Endothelial cell of umbilical vein (primary cell): ENCODE results near the gene HPGD. TPM values are rescaled to one million over a fixed set of nuclear protein-coding genes. Genes with fewer than 3 reads are reported as not detected.
"Not testable (repeated sequence)": the region's sequence is repeated elsewhere in the genome, so short reads cannot be mapped to it uniquely, and the experiment has no call there.

Source experiments
- BruUV-seq: library from RNA; stranded (reverse); fragments of 400-500 nt; replicated peaks from 2 replicates; lab custom pipeline; 2021; lab: Mats Ljungman, UMichigan
- CTCF ChIA-PET: fragments of 300-600, 350-600 bp; sonication (Branson Sonifier 250); formaldehyde crosslinking; loops from one replicate; lab custom pipeline; 2021; ENCODE audit warnings: antibody characterized with exemption, inconsistent platforms; lab: Charles Lee
- POLR2A ChIA-PET: fragments of 300-600, 350-600 bp; sonication (Branson Sonifier 250); formaldehyde crosslinking; loops from one replicate; lab custom pipeline; 2021; ENCODE audit warnings: antibody characterized with exemption, inconsistent platforms; lab: Charles Lee
- DNase-seq: peaks from one replicate; pipeline ENCODE4 v3.0.0-alpha.2; 2011; ENCODE audit warnings: low read depth, low spot score
- FAIRE-seq: peaks from 2 replicates; lab custom pipeline; 2011; peaks lifted over from hg19 to GRCh38; lab: Jason Lieb, UNC
- H2AFZ ChIP-seq: 2 replicates; pipeline ENCODE4 v1.6.0; 2012; ENCODE audit warnings: low read depth, low read length, control low read depth, inconsistent platforms
- H3K27ac ChIP-seq: 2 replicates; pipeline ENCODE4 v1.5.1; 2011; ENCODE audit warnings: low read depth, mild to moderate bottlenecking, control low read depth, low read length, moderate library complexity; ENCODE audit not compliant: insufficient read depth
- H3K27me3 ChIP-seq, 2 experiments: 2 replicates each; pipeline versions ENCODE4 v1.6.0 to v1.6.1; 2011; ENCODE audit warnings: low read length in 2 of 2, mixed read lengths in 1 of 2; ENCODE audit not compliant: control insufficient read depth in 2 of 2, insufficient read depth in 2 of 2
- H3K36me3 ChIP-seq, 2 experiments: 2 replicates in 1 of 2; 3 replicates in 1 of 2; pipeline ENCODE4 v1.5.1; 2011; ENCODE audit warnings: low read length in 2 of 2, mild to moderate bottlenecking in 1 of 2, moderate library complexity in 1 of 2; ENCODE audit not compliant: control insufficient read depth in 2 of 2, insufficient read depth in 2 of 2; ENCODE audit errors: extremely low read depth in 1 of 2
- H3K4me1 ChIP-seq: 3 replicates; pipeline ENCODE4 v1.5.1; 2011; ENCODE audit warnings: mild to moderate bottlenecking, low read length; ENCODE audit not compliant: control insufficient read depth, insufficient read depth; ENCODE audit errors: extremely low read depth
- H3K4me2 ChIP-seq: 2 replicates; pipeline ENCODE4 v1.6.1; 2011; ENCODE audit warnings: low read length, control low read depth, mixed read lengths; ENCODE audit not compliant: insufficient read depth
- H3K4me3 ChIP-seq, 3 experiments: fragments of 200-600 bp in 1 of 3; sonication (generic), shearing (Covaris generic) in 1 of 3; replicated peaks in 1 of 3; 2 replicates each; pipeline ENCODE4 v1.5.1; 2011 to 2016; ENCODE audit warnings: control low read depth in 3 of 3, low read length in 3 of 3, mild to moderate bottlenecking in 2 of 3, inconsistent platforms in 1 of 3, low read depth in 1 of 3, moderate library complexity in 1 of 3; ENCODE audit not compliant: insufficient read depth in 1 of 3
- H3K79me2 ChIP-seq: 2 replicates; pipeline ENCODE4 v1.6.0; 2012; ENCODE audit warnings: low read length, inconsistent platforms; ENCODE audit not compliant: control insufficient read depth, insufficient read depth
- H3K9ac ChIP-seq: replicated peaks from 2 replicates; pipeline ENCODE3; 2011; ENCODE audit warnings: low read length, control low read depth; ENCODE audit not compliant: insufficient read depth; ENCODE audit errors: extremely low read depth
- H3K9me1 ChIP-seq: replicated peaks from 3 replicates; pipeline ENCODE4 v1.6.0; 2011; ENCODE audit warnings: mild to moderate bottlenecking, low read length; ENCODE audit not compliant: control insufficient read depth, insufficient read depth; ENCODE audit errors: extremely low read depth
- H3K9me3 ChIP-seq: replicated peaks from 2 replicates; pipeline ENCODE4 v1.5.1; 2012; ENCODE audit warnings: low read length, inconsistent platforms; ENCODE audit not compliant: control insufficient read depth, insufficient read depth
- H4K20me1 ChIP-seq: replicated peaks from 2 replicates; pipeline ENCODE3; 2011; ENCODE audit warnings: mild to moderate bottlenecking, low read length; ENCODE audit not compliant: control insufficient read depth, insufficient read depth; ENCODE audit errors: extremely low read depth
- CTCF ChIP-seq, 2 donors: IDR thresholded peaks; 1 replicate in 1 of 2; 2 replicates in 1 of 2; pipeline ENCODE4 v1.5.1; 2011; ENCODE audit warnings: low read length in 2 of 2, mild to moderate bottlenecking in 2 of 2, moderate library complexity in 2 of 2, control low read depth in 1 of 2, inconsistent platforms in 1 of 2, low read depth in 1 of 2; ENCODE audit not compliant: insufficient read depth in 1 of 2; ENCODE audit errors: extremely low read depth in 1 of 2
- EZH2 ChIP-seq: IDR thresholded peaks from 2 replicates; pipeline ENCODE4 v1.6.1; 2012; ENCODE audit warnings: borderline replicate concordance, low read depth, mild to moderate bottlenecking, moderate library complexity, low read length, inconsistent platforms; ENCODE audit not compliant: severe bottlenecking
- FOS ChIP-seq: IDR thresholded peaks from 2 replicates; pipeline ENCODE4 v1.6.1; 2011; ENCODE audit warnings: mild to moderate bottlenecking, low read length, moderate library complexity, borderline replicate concordance; ENCODE audit not compliant: insufficient read depth
- GATA2 ChIP-seq: IDR thresholded peaks from 2 replicates; pipeline ENCODE4 v1.7.0; 2011; ENCODE audit warnings: low read depth, mild to moderate bottlenecking, moderate library complexity, mixed read lengths, low read length; ENCODE audit not compliant: insufficient read length, insufficient read depth
- JUN ChIP-seq: IDR thresholded peaks from 2 replicates; pipeline ENCODE4 v1.6.1; 2011; ENCODE audit warnings: borderline replicate concordance, low read depth; ENCODE audit not compliant: insufficient read length, insufficient read depth
- MYC ChIP-seq: IDR thresholded peaks from one replicate; pipeline ENCODE4 v1.6.1; 2011; ENCODE audit warnings: mild to moderate bottlenecking, low read depth, low read length
- POLR2A ChIP-seq: IDR thresholded peaks from 2 replicates; pipeline ENCODE4 v1.6.1; 2012; ENCODE audit warnings: low read depth, mild to moderate bottlenecking, control low read depth, low read length
- POLR2AphosphoS5 ChIP-seq: IDR thresholded peaks from 2 replicates; pipeline ENCODE4 v1.6.1; 2012; ENCODE audit warnings: low read depth, mild to moderate bottlenecking, control low read depth, low read length, moderate library complexity; ENCODE audit not compliant: insufficient read depth
- dilution Hi-C: fragments of 300-500 bp; cut with MboI; formaldehyde crosslinking; loops from one replicate; pipeline ENCODE4 v1.15.0; 2019; ENCODE audit warnings: low sequenced_read_pairs; ENCODE audit not compliant: extremely low pct_ligation_motif_present
- intact Hi-C: fragments of 100-400 bp; cut with micrococcal nuclease; formaldehyde crosslinking; loops from one replicate; pipeline ENCODE4 v1.10.0; 2022
- polyA plus RNA-seq, 4 experiments: library from polyadenylated mRNA; depleted of rRNA in 3 of 4; stranded (reverse) in 3 of 4; unstranded in 1 of 4; fragments of >200 nt; gene quantifications; 2 replicates each; pipeline versions ENCODE4 v1.2.1 to v1.2.3, GENCODE V29; 2011 to 2012; ENCODE audit warnings: missing spikeins in 1 of 4
- total RNA-seq: library from RNA; stranded (reverse); gene quantifications from 2 replicates; pipeline ENCODE4 v1.2.3, GENCODE V29; 2021
- TF ChIP-seq, protein P1 (sequence below): IDR thresholded peaks from 2 replicates; pipeline ENCODE4 v1.6.1; 2011; ENCODE audit not compliant: insufficient read depth, insufficient read length

Gene HPGD
- total and polyA plus RNA-seq, 2 donors (not counting 3 experiments of a cell fraction or from before 2014, with no cell fraction given), result not detected

DNA sequence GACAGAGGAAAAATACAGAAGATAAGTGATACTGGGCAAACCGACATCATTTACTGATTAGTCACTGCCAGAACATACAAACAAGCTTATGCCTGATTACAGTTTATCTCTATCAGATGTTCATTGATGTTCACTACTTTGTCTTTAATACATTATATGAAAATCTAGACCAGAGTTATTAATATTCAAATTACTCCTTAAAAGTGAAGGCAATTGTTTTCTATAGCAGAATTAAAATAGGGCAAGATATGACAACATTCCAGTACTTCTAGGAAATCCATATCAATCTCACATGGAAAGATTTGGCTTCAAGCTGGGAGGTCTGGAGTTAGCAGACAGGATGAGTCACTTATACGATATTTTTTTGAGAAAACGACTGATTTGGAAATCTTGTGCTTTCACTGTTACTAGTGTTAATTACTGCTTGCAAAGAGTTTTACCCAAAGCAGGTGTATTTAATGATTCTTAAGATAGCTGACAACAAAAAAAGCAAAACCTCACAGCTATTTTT lies 31.8 kb downstream of the HPGD start:
- no TSS peak for BruUV-seq
- no peak overlapping the region for H3K4me2 ChIP-seq
- peak; percentile 21 for DNase-seq

DNA sequence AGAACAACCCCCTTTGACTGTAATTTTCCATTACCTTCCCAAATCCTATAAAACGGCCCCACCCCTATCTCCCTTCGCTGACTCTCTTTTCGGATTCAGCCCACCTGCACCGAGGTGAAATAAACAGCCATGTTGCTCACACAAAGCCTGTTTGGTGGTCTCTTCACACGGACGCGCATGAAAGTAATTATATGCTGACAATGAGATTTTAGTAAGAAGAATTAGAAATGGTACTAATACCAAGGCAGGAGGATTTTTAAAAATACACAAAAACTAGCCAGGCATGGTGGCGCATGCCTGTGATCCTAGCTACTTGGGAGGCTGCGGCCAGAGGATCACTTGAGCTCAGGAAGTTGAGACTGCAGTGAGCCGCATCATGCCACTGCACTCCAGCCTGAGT lies 33.9 kb downstream of the HPGD start:
- H2AFZ ChIP-seq, H3K9me1 ChIP-seq, H3K4me1 ChIP-seq, H3K27ac ChIP-seq, FAIRE-seq, H3K79me2 ChIP-seq, CTCF ChIA-PET, intact Hi-C loops, H3K27me3 ChIP-seq, dilution Hi-C loops, BruUV-seq, H3K36me3 ChIP-seq, POLR2A ChIA-PET, H3K9ac ChIP-seq, H4K20me1 ChIP-seq, DNase-seq, H3K9me3 ChIP-seq, H3K4me2 ChIP-seq, H3K4me3 ChIP-seq: not testable (repeated sequence)

More for the DNA sequence above, 31.8 kb downstream of the HPGD start:
- Histone ChIP-seq H3K4me3 (no peak overlapping the region), H3K79me2 (no peaks in the 10 kb centered on the region), H3K9me3 (no peaks in the 10 kb centered on the region), H3K4me1 (no peaks in the 10 kb centered on the region), H3K36me3 (no peaks in the 10 kb centered on the region), H3K9ac (no peak overlapping the region), H3K9me1 (no peaks in the 10 kb centered on the region), H4K20me1 (no peaks in the 10 kb centered on the region), H2AFZ (no peak overlapping the region), H3K27ac (no peak overlapping the region), H3K27me3 (no peaks in the 10 kb centered on the region)
- no peak for FAIRE-seq
- intact Hi-C loops, result no loop called here
- no peak for TF ChIP-seq GATA2
- TF ChIP-seq FOS, result no peak
- TF ChIP-seq CTCF (IDR thresholded peaks at IDR 0.05; ENCODE audit: extremely low read depth in 1 of 2, insufficient read depth in 1 of 2, low read depth in 1 of 2, low read length in 2 of 2), result no peak
- TF ChIP-seq EZH2, result no peak
- TF ChIP-seq, protein P1, sequence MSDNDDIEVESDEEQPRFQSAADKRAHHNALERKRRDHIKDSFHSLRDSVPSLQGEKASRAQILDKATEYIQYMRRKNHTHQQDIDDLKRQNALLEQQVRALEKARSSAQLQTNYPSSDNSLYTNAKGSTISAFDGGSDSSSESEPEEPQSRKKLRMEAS, result no peak
- no peak for TF ChIP-seq POLR2AphosphoS5
- no peak for TF ChIP-seq POLR2A
- no peak for TF ChIP-seq MYC
- no peak for TF ChIP-seq JUN
- POLR2A ChIA-PET, result no interaction called here
- CTCF ChIA-PET, result interaction anchor here (1.0 kb wide), 1 partner anchor 8 kb away, joined by 3 read pairs; no protein-coding TSS in a partner anchor
- dilution Hi-C loops, result no loop called here
